GM18526 (cell line): ENCODE measurements around the gene KIF4B.

ENCODE experiments used
- POLR2A ChIP-seq: IDR thresholded peaks from 3 replicates; pipeline ENCODE4 v1.6.1; 2011; ENCODE audit not compliant: insufficient read length; ENCODE audit errors: extremely low read depth

KIF4B gene

DNA sequence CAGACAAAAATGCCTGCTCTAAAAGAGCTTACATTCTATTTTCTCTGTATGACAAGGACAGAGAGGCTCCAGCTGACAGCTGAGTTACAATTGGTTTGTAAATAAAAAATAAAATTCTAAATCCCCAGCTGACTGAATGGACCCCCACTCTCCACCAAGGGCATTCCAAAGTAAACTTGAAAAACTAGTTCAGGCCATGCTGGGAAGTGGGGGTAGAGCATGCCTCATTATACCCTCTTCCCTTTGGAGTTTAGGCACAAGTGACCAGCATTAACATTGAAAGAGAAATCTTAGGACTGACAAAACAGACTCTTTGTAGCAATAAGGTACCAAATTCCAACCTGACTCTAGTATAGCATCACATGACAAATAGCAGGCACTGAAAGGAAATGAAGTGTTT, 31.0 kb downstream of the KIF4B start:
- no peak for TF ChIP-seq POLR2A

GRCh38 chr5:155046591-155046990, 33.0 kb downstream of the KIF4B start:
- no peak for TF ChIP-seq POLR2A

- no peak for TF ChIP-seq POLR2A
These were observed 34.3 kb downstream of the KIF4B start for GRCh38 chr5:155047818-155048217.

DNA sequence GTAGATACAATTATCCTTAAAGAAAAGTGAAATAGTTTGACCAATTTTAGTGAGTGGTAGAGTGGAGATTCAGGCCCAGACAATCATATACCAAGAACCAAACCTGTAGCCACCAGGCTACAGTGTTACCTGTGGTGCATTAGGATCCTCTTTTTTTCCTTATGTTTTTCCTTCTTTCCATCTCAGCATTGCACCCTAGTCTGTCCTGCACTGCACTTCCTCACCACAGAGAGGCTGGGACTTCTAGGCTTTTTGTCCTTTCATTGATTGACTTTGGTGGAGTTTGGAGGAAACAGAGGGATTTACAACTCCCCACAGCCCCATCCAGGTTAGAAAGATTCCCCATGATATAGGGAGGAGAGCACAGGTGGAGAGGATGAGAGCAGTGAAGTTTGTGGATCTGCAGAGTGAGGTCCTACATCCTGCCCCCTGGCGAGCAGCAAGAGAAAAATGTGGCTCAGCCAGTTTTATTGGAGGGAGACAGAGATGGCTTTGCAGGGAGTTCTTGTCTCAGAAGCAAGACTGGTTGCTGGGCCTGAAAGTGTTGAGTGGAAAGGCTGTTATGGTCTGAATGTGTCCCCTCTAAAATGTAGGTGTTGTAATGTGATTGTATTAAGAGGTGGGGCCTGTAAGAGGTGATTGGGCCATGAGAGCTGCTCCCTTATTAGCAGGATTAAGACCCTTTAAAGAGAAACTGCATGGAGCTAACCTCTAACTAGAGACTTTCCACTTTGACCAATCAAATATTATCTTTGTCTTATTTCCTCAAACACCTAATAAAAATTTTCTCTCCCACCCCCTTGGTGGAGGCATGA, 36.2 kb downstream of the KIF4B start:
- TF ChIP-seq POLR2A = no peak

DNA sequence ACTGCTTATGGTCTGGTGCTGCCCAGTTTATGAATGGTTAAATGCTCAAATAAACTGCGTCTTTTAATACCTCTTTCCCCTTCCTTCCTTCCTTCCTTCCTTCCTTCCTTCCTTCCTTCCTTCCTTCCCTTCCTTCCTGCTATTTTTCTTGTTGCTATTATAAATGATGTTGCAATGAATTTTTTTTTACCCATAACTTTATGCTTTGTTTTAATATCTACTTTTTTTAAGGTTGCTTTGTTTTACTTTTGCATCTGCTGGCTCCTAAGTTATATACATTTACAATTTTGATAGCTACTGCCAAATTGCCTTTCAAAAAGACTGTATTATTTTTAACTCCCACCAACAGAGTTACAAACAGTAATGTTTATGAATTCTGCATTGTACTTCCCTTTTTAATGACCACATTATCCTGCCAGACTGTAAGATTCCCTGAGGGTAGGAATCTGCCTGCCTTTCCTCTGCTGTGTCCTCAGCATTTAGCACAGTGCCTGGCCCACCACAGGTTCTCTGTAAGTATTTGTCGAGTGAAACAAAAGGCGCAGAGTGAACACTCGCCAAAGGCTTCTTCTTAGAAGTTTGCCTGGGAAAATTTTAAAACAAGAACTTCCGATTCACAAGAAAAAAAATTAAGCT, 36.9 kb downstream of the KIF4B start:
- TF ChIP-seq POLR2A = no peak

DNA sequence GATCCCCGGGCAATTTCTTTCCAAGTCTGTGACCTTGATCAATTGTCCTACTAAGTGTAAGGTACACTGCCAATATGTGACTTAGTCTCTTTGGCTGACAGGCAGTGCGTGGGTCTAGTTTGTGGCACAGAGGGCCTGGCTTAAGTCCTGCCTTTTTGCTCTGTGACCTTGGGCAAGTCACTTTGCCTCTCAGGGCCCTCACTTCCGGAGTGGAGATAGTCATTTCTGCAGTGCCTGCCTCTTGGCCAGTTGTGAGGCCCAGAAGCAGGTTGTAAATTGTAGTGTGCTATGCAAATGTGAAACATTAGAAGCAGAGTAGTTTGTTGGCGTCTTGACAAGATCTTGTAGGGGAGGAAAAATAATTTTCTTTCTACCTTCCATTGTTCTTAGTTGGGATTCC, 39.0 kb downstream of the KIF4B start:
- no peak for TF ChIP-seq POLR2A

- TF ChIP-seq POLR2A = no peak
These were observed 39.9 kb downstream of the KIF4B start for GRCh38 chr5:155053501-155053900.

- no peak for TF ChIP-seq POLR2A
These were observed 43.2 kb downstream of the KIF4B start for GRCh38 chr5:155056644-155057269.

GRCh38 chr5:155057626-155058025, 44.1 kb downstream of the KIF4B start:
- no peak for TF ChIP-seq POLR2A

GRCh38 chr5:155064580-155064979, 51.0 kb downstream of the KIF4B start:
- TF ChIP-seq POLR2A = no peak

- TF ChIP-seq POLR2A = no peak
These were observed 53.5 kb downstream of the KIF4B start for GRCh38 chr5:155066886-155067595.
